ENCODE measurements around the gene ITGA7.

DNA sequence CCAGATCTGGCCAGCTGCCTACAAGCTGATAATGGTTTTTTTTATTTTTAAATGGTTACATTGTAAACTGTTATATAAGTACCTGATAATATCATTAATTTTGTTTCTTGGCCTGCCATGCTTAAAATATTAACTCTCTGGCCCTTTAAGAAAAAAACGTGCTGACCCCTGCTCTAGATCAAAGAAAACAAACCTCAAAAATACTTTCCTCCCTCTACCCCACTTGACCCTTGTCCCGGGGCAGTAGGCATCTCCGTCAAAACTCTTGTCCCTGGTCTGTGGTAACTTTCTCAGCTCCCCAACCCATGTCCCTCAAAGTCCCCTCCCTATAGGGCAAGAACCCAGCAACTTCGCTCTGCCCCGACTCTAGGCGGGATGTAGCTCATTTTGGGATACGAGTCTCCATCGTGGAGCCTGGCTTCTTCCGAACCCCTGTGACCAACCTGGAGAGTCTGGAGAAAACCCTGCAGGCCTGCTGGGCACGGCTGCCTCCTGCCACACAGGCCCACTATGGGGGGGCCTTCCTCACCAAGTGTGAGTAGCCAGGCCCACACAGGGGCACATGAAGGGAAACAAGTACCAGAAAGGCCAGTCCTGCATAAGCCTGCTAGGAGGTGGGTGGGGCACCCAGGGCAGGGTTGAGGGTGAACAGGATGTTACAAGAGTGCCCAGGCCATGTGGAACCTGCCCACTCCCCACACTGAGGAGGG lies 16.0 kb upstream of the ITGA7 start:
- TF ChIP-seq EZH2phosphoT487 (IDR thresholded peaks at IDR 0.05; ENCODE audit: insufficient read depth, low read depth): no peak
- TF ChIP-seq EZH2 (IDR thresholded peaks at IDR 0.05; ENCODE audit: insufficient read depth, poor library complexity, severe bottlenecking): no peak

Data from GM23248 (cell line).